PC-3 (cell line): ENCODE measurements around the gene SIAH2. TPM values are rescaled to one million over a fixed set of nuclear protein-coding genes. Genes with fewer than 3 reads are reported as not detected.

Experiments used
- ATAC-seq: fragments of 200-7000 bp; cut with Tn5 transposase; 2 replicates; pipeline ENCODE4 v1.9.1; 2020; ENCODE audit warnings: mild to moderate bottlenecking, moderate library complexity
- BruUV-seq: library from RNA; stranded (reverse); fragments of 400-500 nt; replicated peaks from 2 replicates; lab custom pipeline; 2021; lab: Mats Ljungman, UMichigan
- CTCF ChIA-PET: fragments of 300-600 bp; sonication (Branson Sonifier 250); formaldehyde crosslinking; loops from one replicate; lab custom pipeline; 2022; ENCODE audit warnings: antibody characterized with exemption; lab: Charles Lee
- POLR2A ChIA-PET: fragments of 300-600 bp; sonication (Branson Sonifier 250); formaldehyde crosslinking; loops from one replicate; lab custom pipeline; 2022; ENCODE audit warnings: antibody characterized with exemption; ENCODE audit not compliant: unreplicated experiment; lab: Charles Lee
- DNase-seq: peaks from one replicate; pipeline ENCODE4 v3.0.0-alpha.2; 2015
- H2AFZ ChIP-seq: fragments of 300-600 bp; sonication (generic); 2 replicates; pipeline ENCODE4 v1.6.0; 2016; ENCODE audit warnings: antibody characterized with exemption, low read length
- H3F3A ChIP-seq: fragments of 300-600 bp; sonication (generic); one replicate; pipeline ENCODE4 v1.6.0; 2017; ENCODE audit warnings: antibody characterized with exemption, low read length, control low read depth, mild to moderate bottlenecking; ENCODE audit not compliant: unreplicated experiment
- H3K27ac ChIP-seq: fragments of 300-600 bp; sonication (generic); 2 replicates; pipeline ENCODE4 v1.5.1; 2016; ENCODE audit warnings: mild to moderate bottlenecking, low read length
- H3K27me3 ChIP-seq: fragments of 300-600 bp; sonication (generic); 2 replicates; pipeline ENCODE4 v1.6.1; 2016; ENCODE audit warnings: low read length, mixed read lengths
- H3K36me3 ChIP-seq: fragments of 300-600 bp; sonication (generic); 2 replicates; pipeline ENCODE4 v1.6.1; 2016; ENCODE audit warnings: low read depth, mixed run types, low read length, mixed read lengths
- H3K4me1 ChIP-seq: fragments of 300-600 bp; sonication (generic); 2 replicates; pipeline ENCODE4 v1.5.1; 2016; ENCODE audit warnings: low read length; ENCODE audit not compliant: insufficient read depth
- H3K4me2 ChIP-seq: fragments of 300-600 bp; sonication (generic); 2 replicates; pipeline ENCODE4 v1.6.0; 2016; ENCODE audit warnings: low read length
- H3K4me3 ChIP-seq: fragments of 300-600 bp; sonication (generic); 2 replicates; pipeline ENCODE4 v1.5.1; 2016; ENCODE audit warnings: mild to moderate bottlenecking, low read length, mixed read lengths
- H3K79me2 ChIP-seq: fragments of 300-600 bp; sonication (generic); 2 replicates; pipeline ENCODE4 v1.6.1; 2017; ENCODE audit warnings: low read length, mixed read lengths
- H3K9ac ChIP-seq: fragments of 300-600 bp; sonication (generic); 2 replicates; pipeline ENCODE4 v1.6.0; 2016; ENCODE audit warnings: mild to moderate bottlenecking, low read length
- H3K9me2 ChIP-seq: fragments of 300-600 bp; sonication (generic); replicated peaks from 2 replicates; pipeline ENCODE4 v1.6.1; 2016; ENCODE audit warnings: mixed run types, low read length, mixed read lengths
- H3K9me3 ChIP-seq: fragments of 300-600 bp; sonication (generic); 2 replicates; pipeline ENCODE4 v1.6.1; 2016; ENCODE audit warnings: low read length, mixed read lengths
- H4K20me1 ChIP-seq: fragments of 300-600 bp; sonication (generic); 2 replicates; pipeline ENCODE4 v1.6.1; 2016; ENCODE audit warnings: low read length, mixed read lengths
- EZH2 ChIP-seq: fragments of 300-600 bp; sonication (generic); IDR thresholded peaks from one replicate; pipeline ENCODE4 v1.6.1; 2017; ENCODE audit warnings: antibody characterized with exemption, mild to moderate bottlenecking, low read length; ENCODE audit not compliant: unreplicated experiment
- EZH2phosphoT487 ChIP-seq: fragments of 300-600 bp; sonication (generic); IDR thresholded peaks from 2 replicates; pipeline ENCODE4 v1.6.1; 2018; ENCODE audit warnings: mild to moderate bottlenecking, antibody characterized with exemption, low read length, borderline replicate concordance
- intact Hi-C: fragments of 100-400 bp; cut with micrococcal nuclease; formaldehyde crosslinking; loops from 2 replicates; pipeline ENCODE4 v1.9.0; 2023
- total RNA-seq: library from RNA; depleted of rRNA; stranded (reverse); fragments of >200 nt; gene quantifications from 2 replicates; pipeline ENCODE4 v1.2.3, GENCODE V29; 2014
- TF ChIP-seq, protein P1 (sequence below): fragments of 300-600 bp; sonication (generic); conservative IDR thresholded peaks from 2 replicates; pipeline ENCODE4 v1.5.1; 2017; ENCODE audit warnings: antibody characterized with exemption, low read depth, mild to moderate bottlenecking, low read length

The SIAH2 gene
- total RNA-seq, 1 experiment from 2014 or later = 37.8 TPM

DNA sequence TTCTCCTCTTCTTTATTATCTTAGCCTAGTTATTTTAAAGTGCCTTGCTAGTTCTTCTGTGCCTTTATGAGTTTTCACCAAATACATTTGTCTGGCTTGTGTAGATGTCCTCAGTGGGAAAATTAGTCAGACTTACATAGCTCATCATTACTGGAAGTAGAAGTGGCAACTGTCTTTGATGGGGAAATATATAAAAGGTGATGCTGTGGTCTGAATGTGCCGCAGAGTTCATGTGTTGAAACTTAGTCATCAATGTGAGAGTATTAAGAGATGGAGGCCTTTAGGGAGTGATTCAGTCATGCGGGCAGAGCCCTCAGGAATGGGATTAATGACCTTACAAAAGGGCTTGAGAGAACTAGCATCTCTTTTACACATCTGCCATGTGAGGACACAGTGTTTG, 52.9 kb downstream of the SIAH2 start:
- H3K9ac ChIP-seq = no peak overlapping the region
- no peaks in the 10 kb centered on the region for H3K9me3 ChIP-seq
- H3K4me3 ChIP-seq = no peak overlapping the region
- POLR2A ChIA-PET = no interaction called here
- no peaks in the 10 kb centered on the region for H3K27me3 ChIP-seq
- DNase-seq (no peak), ATAC-seq (no peak)
- intact Hi-C loops = no loop called here
- H3K27ac ChIP-seq = no peak overlapping the region
- no peaks in the 10 kb centered on the region for H3F3A ChIP-seq
- H3K36me3 ChIP-seq = no peaks in the 10 kb centered on the region
- H3K4me1 ChIP-seq = no peaks in the 10 kb centered on the region
- CTCF ChIA-PET = no interaction called here
- no peak overlapping the region for H3K4me2 ChIP-seq
- no peaks in the 10 kb centered on the region for H4K20me1 ChIP-seq
- no peaks in the 10 kb centered on the region for H3K79me2 ChIP-seq
- H3K9me2 ChIP-seq = no peaks in the 10 kb centered on the region
- no TSS peak for BruUV-seq
- no peak overlapping the region for H2AFZ ChIP-seq
- TF ChIP-seq EZH2phosphoT487 = no peak

DNA sequence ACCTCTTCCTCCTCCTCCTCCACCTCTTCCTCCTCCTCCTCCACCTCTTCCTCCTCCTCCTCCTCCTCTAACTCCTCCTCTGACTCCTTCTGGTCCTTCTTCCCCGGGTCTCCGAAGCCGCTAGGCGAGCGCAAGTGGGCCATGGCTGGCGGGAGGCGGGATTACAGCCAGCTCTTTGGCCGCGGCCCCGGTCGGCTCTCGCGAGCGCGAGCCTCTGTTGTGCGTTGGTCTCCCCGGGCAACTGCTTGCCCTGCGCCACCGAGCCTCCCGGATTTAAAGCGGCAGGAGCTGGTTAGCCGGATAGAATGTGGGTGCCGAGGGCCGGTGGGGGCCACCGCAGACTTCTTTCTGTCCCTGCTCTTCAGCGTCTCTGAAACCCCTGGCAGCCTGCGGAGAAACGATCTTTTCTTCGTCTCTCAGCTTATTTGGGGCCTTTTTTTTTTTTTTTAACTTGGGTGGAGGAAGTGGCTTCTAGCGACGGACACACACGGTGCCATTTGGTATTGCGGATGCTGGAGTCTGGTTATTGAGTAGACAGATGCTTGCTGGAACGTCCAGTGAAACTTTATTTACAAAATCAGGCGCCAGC, 59.1 kb downstream of the SIAH2 start, which contains the start of gene ERICH6:
TSS of gene ERICH6 (minus strand) at position 165 of the 589 bp plus-strand sequence. CDS start at position 143, 22 bp downstream.
- ChIA-PET POLR2A (interaction anchor here (0.6 to 1.0 kb wide), 7 partner anchors 12 to 1548 kb away, joined by 3 to 21 read pairs (median 5); partner anchors contain the start of genes EIF2A, SERP1 and SIAH2), CTCF (interaction anchor here (0.7 to 1.1 kb wide), 2 partner anchors 59 to 140 kb away, joined by 5 to 6 read pairs; partner anchors contain the start of gene SIAH2)
- ATAC-seq = peak; percentile 97
- TF ChIP-seq, protein P1, sequence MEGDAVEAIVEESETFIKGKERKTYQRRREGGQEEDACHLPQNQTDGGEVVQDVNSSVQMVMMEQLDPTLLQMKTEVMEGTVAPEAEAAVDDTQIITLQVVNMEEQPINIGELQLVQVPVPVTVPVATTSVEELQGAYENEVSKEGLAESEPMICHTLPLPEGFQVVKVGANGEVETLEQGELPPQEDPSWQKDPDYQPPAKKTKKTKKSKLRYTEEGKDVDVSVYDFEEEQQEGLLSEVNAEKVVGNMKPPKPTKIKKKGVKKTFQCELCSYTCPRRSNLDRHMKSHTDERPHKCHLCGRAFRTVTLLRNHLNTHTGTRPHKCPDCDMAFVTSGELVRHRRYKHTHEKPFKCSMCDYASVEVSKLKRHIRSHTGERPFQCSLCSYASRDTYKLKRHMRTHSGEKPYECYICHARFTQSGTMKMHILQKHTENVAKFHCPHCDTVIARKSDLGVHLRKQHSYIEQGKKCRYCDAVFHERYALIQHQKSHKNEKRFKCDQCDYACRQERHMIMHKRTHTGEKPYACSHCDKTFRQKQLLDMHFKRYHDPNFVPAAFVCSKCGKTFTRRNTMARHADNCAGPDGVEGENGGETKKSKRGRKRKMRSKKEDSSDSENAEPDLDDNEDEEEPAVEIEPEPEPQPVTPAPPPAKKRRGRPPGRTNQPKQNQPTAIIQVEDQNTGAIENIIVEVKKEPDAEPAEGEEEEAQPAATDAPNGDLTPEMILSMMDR = no peak
- TF ChIP-seq EZH2 (no peak), EZH2phosphoT487 (no peak)
- no peaks in the 10 kb centered on the region for H3K36me3 ChIP-seq
- H3K4me1 ChIP-seq = peaks cover 12% of the 10 kb centered on the region
- H4K20me1 ChIP-seq = no peaks in the 10 kb centered on the region
- H2AFZ ChIP-seq = peak within 1 kb of the TSS; percentile 99
- H3K9me2 ChIP-seq = no peaks in the 10 kb centered on the region
- H3K9me3 ChIP-seq = no peaks in the 10 kb centered on the region
- no TSS peak for BruUV-seq
- intact Hi-C loops = loop anchor here (5.0 kb wide), 1 partner anchor 102 kb away; the partner anchor contains the start of gene SELENOT
- H3K4me3 ChIP-seq = peak within 1 kb of the TSS; percentile 88
- H3F3A ChIP-seq = peaks cover 4% of the 10 kb centered on the region
- 0 out of 2 replicates have a peak within 1 kb of the TSS, but pooled peaks have one; percentile 15 for H3K27ac ChIP-seq
- H3K9ac ChIP-seq = peak within 1 kb of the TSS; percentile 80
- DNase-seq = peak; percentile 92
- H3K79me2 ChIP-seq = no peaks in the 10 kb centered on the region
- H3K27me3 ChIP-seq = no peaks in the 10 kb centered on the region
- peak within 1 kb of the TSS; percentile 88 for H3K4me2 ChIP-seq

DNA sequence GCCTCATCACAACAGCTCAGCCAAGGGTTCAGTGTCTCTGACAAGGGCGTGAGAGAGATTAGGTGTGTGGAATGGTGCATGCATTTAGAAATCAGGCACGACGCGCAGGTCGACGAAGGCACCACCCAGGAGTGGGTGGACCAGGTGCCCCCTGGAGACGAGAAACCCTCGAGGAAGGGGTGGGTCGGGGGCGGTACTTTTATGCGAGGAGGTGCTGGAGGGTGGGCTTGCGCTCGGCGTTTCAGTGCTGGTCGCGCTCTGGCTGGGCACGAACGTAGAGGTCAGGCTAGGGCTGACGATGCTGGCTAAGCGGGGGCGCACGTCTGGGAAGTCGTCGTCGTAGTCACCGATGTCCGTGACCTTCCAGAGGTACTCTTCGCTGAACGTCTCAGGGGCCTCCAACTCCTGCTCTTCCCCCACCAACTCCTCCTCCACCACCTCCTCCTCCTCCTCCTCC, 59.6 kb downstream of the SIAH2 start:
- POLR2A ChIA-PET = interaction anchor here (0.6 to 1.0 kb wide), 4 partner anchors 12 to 510 kb away, joined by 4 to 21 read pairs (median 10); partner anchors contain the start of genes EIF2A, SERP1 and SIAH2
- Histone ChIP-seq H3K9ac (peak overlapping the region; percentile 80), H3K36me3 (no peaks in the 10 kb centered on the region), H3F3A (peaks cover 4% of the 10 kb centered on the region), H3K9me2 (no peaks in the 10 kb centered on the region), H3K4me1 (peaks cover 12% of the 10 kb centered on the region), H3K4me3 (peak overlapping the region; percentile 88), H3K4me2 (peak overlapping the region; percentile 88), H2AFZ (peak overlapping the region; percentile 99), H4K20me1 (no peaks in the 10 kb centered on the region), H3K9me3 (no peaks in the 10 kb centered on the region), H3K79me2 (no peaks in the 10 kb centered on the region), H3K27me3 (no peaks in the 10 kb centered on the region), H3K27ac (no peak overlapping the region)
- BruUV-seq = TSS peak; percentile 93
- DNase-seq (peak; percentile 13), ATAC-seq (peak; percentile 53)
- CTCF ChIA-PET = interaction anchor here (0.7 to 1.1 kb wide), 2 partner anchors 60 to 140 kb away, joined by 5 to 6 read pairs; partner anchors contain the start of gene SIAH2
- intact Hi-C loops = loop anchor here (5.0 kb wide), 1 partner anchor 101 kb away; the partner anchor contains the start of gene SELENOT
- TF ChIP-seq EZH2phosphoT487 (no peak), EZH2 (no peak)
- TF ChIP-seq, protein P1 = no peak
